Heart left ventricle (tissue), 13 donors: ENCODE data around the gene LENG9.

Source experiments
- CTCF ChIP-seq, 12 donors: fragments of 200-600 bp; sonication (generic) in 4 of 12; IDR thresholded peaks; one replicate each; pipeline versions ENCODE4 v1.5.0 to v1.8.0; 2018 to 2022; ENCODE audit warnings: antibody characterized with exemption in 12 of 12, mild to moderate bottlenecking in 5 of 12
- POLR2A ChIP-seq, 2 donors: fragments of 450-650 bp; IDR thresholded peaks; one replicate each; pipeline ENCODE4 v1.6.1; 2017; ENCODE audit warnings: antibody characterized with exemption in 2 of 2, mild to moderate bottlenecking in 2 of 2, moderate library complexity in 2 of 2
- donor health status: ischemic (EF 13 %, LVEDD 7.1; RV severe dilation, severe dysfunction).
- donor health status: DM: no; HTN: yes; CAD: no.
- donor health status: DM: no; HTN: no; CAD: no.
- donor health status: ischemic (EF 25% LVEDD 6.9; RV normal size, moderate dysfunction).
- donor health status: ischemic (EF 25% LVEDD 5.7; RV mildly dilated, moderate dysfunction).
- donor health status: ischemic (EF 35%, LVEDD 5.7; RV mildly dilated, moderate dysfunction).
- donor health status: nonischemic (EF 11% LVEDD 7.7; RV severe dilation, severe dysfunction).
- donor health status: DM: yes; HTN: yes; CAD: no.
- donor health status: PGD.
- donor health status: ischemic (EF 29% LVEDD 5.4; RV normal size, mild dysfunction).
- donor health status: nonischemic (EF 23%, LVEDD 6.1; RV moderate dilation, normal function).

DNA sequence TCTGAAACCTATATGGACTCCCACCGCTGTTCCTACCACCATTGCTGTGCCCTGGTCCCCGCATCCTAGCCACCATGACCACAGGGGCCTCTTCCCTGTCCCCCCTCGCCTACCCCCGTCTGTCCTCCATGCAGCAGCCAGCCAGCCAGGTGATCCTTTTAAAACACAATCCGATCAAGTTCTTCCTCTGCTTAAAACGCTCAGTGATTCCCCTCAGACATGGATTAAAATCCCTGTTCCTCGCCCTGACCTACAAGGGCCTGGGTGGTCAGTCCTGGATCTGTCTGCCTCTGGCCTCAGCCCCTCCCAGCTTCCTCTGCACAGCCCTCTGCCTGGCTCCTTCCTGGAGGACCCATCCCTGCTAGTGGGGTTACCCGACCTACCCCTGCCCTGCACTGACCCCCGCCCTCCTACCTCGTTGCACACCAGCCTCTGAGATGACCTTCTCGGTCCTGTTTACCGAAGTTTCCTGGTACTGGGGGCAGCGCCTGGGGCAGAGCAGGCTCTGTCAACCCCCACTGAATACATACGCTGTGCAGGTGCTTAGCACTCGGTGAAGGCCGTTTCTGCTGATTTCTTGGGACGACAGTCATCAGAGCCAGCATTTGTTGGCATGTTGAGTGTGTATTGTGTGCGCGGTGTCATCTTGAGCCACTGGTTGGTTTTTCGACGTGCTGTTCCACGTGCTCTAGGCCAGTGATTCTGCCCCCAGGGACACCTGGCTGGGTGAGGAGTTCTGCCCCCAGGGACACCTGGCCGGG is 29.3 kb downstream of the LENG9 start:
- no peak for TF ChIP-seq CTCF (IDR thresholded peaks at IDR 0.05)
- TF ChIP-seq POLR2A (IDR thresholded peaks at IDR 0.05): no peak
